OCI-LY3 (cell line): ENCODE measurements around the gene STIM2.

ENCODE experiments used
- EZH2phosphoT487 ChIP-seq: fragments of 200-600 bp; shearing (Covaris generic); IDR thresholded peaks from 2 replicates; pipeline ENCODE4 v1.6.1; 2018; ENCODE audit warnings: antibody characterized with exemption, mixed run types, low read depth
- TF ChIP-seq, protein P1 (sequence below): fragments of 200-600, 300-600 bp; sonication (generic); IDR thresholded peaks from 2 replicates; pipeline ENCODE4 v1.5.1; 2014; ENCODE audit warnings: antibody characterized with exemption, low read length, low read depth

DNA sequence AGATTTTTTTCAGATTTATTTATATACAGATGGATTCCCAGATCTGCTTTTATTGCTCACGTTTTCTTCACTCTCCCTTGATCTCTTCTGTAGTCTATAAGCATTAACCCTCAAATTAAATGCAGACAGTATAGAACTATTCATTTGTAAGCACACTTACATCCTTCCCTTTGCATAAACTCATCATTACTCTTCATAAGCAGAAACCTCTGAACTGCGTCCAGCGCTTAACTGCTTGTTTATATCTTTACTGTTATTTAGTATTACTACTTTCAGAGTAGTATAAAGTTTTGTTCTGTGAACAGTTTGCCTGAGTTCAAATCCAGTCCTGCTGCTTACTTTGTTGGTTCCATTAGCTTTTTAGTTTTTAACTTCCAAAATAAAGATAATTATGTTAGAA is 132.9 kb downstream of the STIM2 start:
- TF ChIP-seq, protein P1, sequence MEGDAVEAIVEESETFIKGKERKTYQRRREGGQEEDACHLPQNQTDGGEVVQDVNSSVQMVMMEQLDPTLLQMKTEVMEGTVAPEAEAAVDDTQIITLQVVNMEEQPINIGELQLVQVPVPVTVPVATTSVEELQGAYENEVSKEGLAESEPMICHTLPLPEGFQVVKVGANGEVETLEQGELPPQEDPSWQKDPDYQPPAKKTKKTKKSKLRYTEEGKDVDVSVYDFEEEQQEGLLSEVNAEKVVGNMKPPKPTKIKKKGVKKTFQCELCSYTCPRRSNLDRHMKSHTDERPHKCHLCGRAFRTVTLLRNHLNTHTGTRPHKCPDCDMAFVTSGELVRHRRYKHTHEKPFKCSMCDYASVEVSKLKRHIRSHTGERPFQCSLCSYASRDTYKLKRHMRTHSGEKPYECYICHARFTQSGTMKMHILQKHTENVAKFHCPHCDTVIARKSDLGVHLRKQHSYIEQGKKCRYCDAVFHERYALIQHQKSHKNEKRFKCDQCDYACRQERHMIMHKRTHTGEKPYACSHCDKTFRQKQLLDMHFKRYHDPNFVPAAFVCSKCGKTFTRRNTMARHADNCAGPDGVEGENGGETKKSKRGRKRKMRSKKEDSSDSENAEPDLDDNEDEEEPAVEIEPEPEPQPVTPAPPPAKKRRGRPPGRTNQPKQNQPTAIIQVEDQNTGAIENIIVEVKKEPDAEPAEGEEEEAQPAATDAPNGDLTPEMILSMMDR: no peak
- TF ChIP-seq EZH2phosphoT487: no peak
